MM.1S (cell line): Measurements from ENCODE around the gene RDH13.

Experiments used
- DNase-seq: peaks from one replicate; pipeline ENCODE4 v3.0.0-alpha.2; 2015
- H2AFZ ChIP-seq: fragments of 300-600 bp; sonication (generic); 2 replicates; pipeline ENCODE4 v1.6.0; 2016; ENCODE audit warnings: antibody characterized with exemption, low read length
- H3F3A ChIP-seq: fragments of 300-600 bp; sonication (generic); 2 replicates; pipeline ENCODE4 v1.6.1; 2016; ENCODE audit warnings: mild to moderate bottlenecking, antibody characterized with exemption, low read length, moderate library complexity, mixed read lengths; ENCODE audit not compliant: insufficient read depth
- H3K27ac ChIP-seq: fragments of 300-600 bp; sonication (generic); 2 replicates; pipeline ENCODE4 v1.5.1; 2016; ENCODE audit warnings: mild to moderate bottlenecking, low read length
- H3K27me3 ChIP-seq: fragments of 300-600 bp; sonication (generic); replicated peaks from 2 replicates; pipeline ENCODE4 v1.6.0; 2016; ENCODE audit warnings: low read length; ENCODE audit not compliant: insufficient read depth
- H3K36me3 ChIP-seq: fragments of 300-600 bp; sonication (generic); replicated peaks from 2 replicates; pipeline ENCODE4 v1.6.1; 2016; ENCODE audit warnings: mild to moderate bottlenecking, low read length, mixed read lengths; ENCODE audit not compliant: insufficient read depth
- H3K4me1 ChIP-seq: fragments of 300-600 bp; sonication (generic); 2 replicates; pipeline ENCODE4 v1.6.1; 2016; ENCODE audit warnings: low read length, mixed read lengths
- H3K4me2 ChIP-seq: fragments of 300-600 bp; sonication (generic); 2 replicates; pipeline ENCODE4 v1.6.0; 2016; ENCODE audit warnings: low read depth, low read length
- H3K4me3 ChIP-seq: fragments of 300-600 bp; sonication (generic); 2 replicates; pipeline ENCODE4 v1.5.1; 2016; ENCODE audit warnings: low read length, mixed read lengths
- H3K79me2 ChIP-seq: fragments of 300-600 bp; sonication (generic); 2 replicates; pipeline ENCODE4 v1.6.1; 2016; ENCODE audit warnings: mixed run types, low read length, mixed read lengths
- H3K9ac ChIP-seq: fragments of 300-600 bp; sonication (generic); 2 replicates; pipeline ENCODE4 v1.6.1; 2016; ENCODE audit warnings: low read length, mixed read lengths
- H3K9me2 ChIP-seq: fragments of 300-600 bp; sonication (generic); replicated peaks from 2 replicates; pipeline ENCODE4 v1.6.1; 2016; ENCODE audit warnings: mild to moderate bottlenecking, low read length, mixed read lengths; ENCODE audit not compliant: insufficient read depth
- H3K9me3 ChIP-seq: fragments of 300-600 bp; sonication (generic); replicated peaks from 2 replicates; pipeline ENCODE4 v1.6.1; 2016; ENCODE audit warnings: mild to moderate bottlenecking, low read length, mixed read lengths; ENCODE audit not compliant: insufficient read depth
- H4K20me1 ChIP-seq: fragments of 300-600 bp; sonication (generic); 2 replicates; pipeline ENCODE4 v1.6.1; 2016; ENCODE audit warnings: mild to moderate bottlenecking, low read length, moderate library complexity, mixed read lengths; ENCODE audit not compliant: insufficient read depth
- CTCF ChIP-seq: fragments of 300-600 bp; sonication (generic); IDR thresholded peaks from 2 replicates; pipeline ENCODE4 v1.5.1; 2016; ENCODE audit warnings: antibody characterized with exemption, low read length, mixed read lengths
- EZH2 ChIP-seq: fragments of 300-600 bp; sonication (generic); optimal IDR thresholded peaks from 2 replicates; pipeline ENCODE3; 2017; ENCODE audit warnings: low read depth, mild to moderate bottlenecking, antibody characterized with exemption, low read length, mixed read lengths
- EZH2phosphoT487 ChIP-seq: fragments of 300-600 bp; sonication (generic); IDR thresholded peaks from 2 replicates; pipeline ENCODE4 v1.6.1; 2018; ENCODE audit warnings: antibody characterized with exemption, low read length

The RDH13 gene

GRCh38 chr19:55042688-55043087 lies 20.3 kb downstream of the RDH13 start:
- Histone ChIP-seq H3K79me2 (peaks cover 29% of the 10 kb centered on the region), H3K9me3 (no peaks in the 10 kb centered on the region), H4K20me1 (no peaks in the 10 kb centered on the region), H3K36me3 (no peaks in the 10 kb centered on the region), H3K4me3 (no peak overlapping the region), H3K9ac (no peak overlapping the region), H3K4me2 (no peak overlapping the region), H2AFZ (no peak overlapping the region), H3K27ac (no peak overlapping the region), H3K27me3 (no peaks in the 10 kb centered on the region), H3F3A (no peaks in the 10 kb centered on the region), H3K9me2 (no peaks in the 10 kb centered on the region), H3K4me1 (no peaks in the 10 kb centered on the region)
- DNase-seq = no peak
- TF ChIP-seq CTCF (no peak), EZH2phosphoT487 (no peak), EZH2 (no peak)

GRCh38 chr19:55042344-55042678 lies 20.6 kb downstream of the RDH13 start:
- H3K4me2 ChIP-seq = no peak overlapping the region
- H3K4me1 ChIP-seq = no peaks in the 10 kb centered on the region
- no peaks in the 10 kb centered on the region for H3K36me3 ChIP-seq
- no peak overlapping the region for H3K27ac ChIP-seq
- H3K79me2 ChIP-seq = peaks cover 29% of the 10 kb centered on the region
- DNase-seq = no peak
- no peaks in the 10 kb centered on the region for H3K9me3 ChIP-seq
- H3K4me3 ChIP-seq = no peak overlapping the region
- H4K20me1 ChIP-seq = no peaks in the 10 kb centered on the region
- no peaks in the 10 kb centered on the region for H3K27me3 ChIP-seq
- no peaks in the 10 kb centered on the region for H3K9me2 ChIP-seq
- TF ChIP-seq EZH2 = no peak
- TF ChIP-seq EZH2phosphoT487 = no peak
- TF ChIP-seq CTCF = no peak
- H3K9ac ChIP-seq = no peak overlapping the region
- H2AFZ ChIP-seq = no peak overlapping the region
- H3F3A ChIP-seq = no peaks in the 10 kb centered on the region

- H2AFZ ChIP-seq = no peak overlapping the region
- peaks cover 29% of the 10 kb centered on the region for H3K79me2 ChIP-seq
- no peaks in the 10 kb centered on the region for H3K9me3 ChIP-seq
- no peaks in the 10 kb centered on the region for H3K9me2 ChIP-seq
- no peaks in the 10 kb centered on the region for H3K27me3 ChIP-seq
- no peak for DNase-seq
- no peak overlapping the region for H3K4me3 ChIP-seq
- H3K36me3 ChIP-seq = no peaks in the 10 kb centered on the region
- H3F3A ChIP-seq = no peaks in the 10 kb centered on the region
- H3K4me2 ChIP-seq = no peak overlapping the region
- H3K27ac ChIP-seq = no peak overlapping the region
- TF ChIP-seq CTCF (no peak), EZH2 (no peak), EZH2phosphoT487 (no peak)
- H3K9ac ChIP-seq = no peak overlapping the region
- H3K4me1 ChIP-seq = no peaks in the 10 kb centered on the region
- H4K20me1 ChIP-seq = no peaks in the 10 kb centered on the region
Measured at GRCh38 chr19:55041627-55042343, 21.2 kb downstream of the RDH13 start.
